Superior temporal gyrus (tissue), 1 donor: Measurements from ENCODE around the gene CYP4F2.
A peak's percentile ranks its signal among the peaks of the same experiment; 100 is the strongest.
"Not testable (repeated sequence)": the region's sequence is repeated elsewhere in the genome, so short reads cannot be mapped to it uniquely, and the experiment has no call there.

ENCODE experiments used
- DNase-seq: peaks from one replicate; pipeline ENCODE4 v3.0.0-alpha.2; 2016; ENCODE audit errors: extremely low spot score

CYP4F2 gene, protein sequence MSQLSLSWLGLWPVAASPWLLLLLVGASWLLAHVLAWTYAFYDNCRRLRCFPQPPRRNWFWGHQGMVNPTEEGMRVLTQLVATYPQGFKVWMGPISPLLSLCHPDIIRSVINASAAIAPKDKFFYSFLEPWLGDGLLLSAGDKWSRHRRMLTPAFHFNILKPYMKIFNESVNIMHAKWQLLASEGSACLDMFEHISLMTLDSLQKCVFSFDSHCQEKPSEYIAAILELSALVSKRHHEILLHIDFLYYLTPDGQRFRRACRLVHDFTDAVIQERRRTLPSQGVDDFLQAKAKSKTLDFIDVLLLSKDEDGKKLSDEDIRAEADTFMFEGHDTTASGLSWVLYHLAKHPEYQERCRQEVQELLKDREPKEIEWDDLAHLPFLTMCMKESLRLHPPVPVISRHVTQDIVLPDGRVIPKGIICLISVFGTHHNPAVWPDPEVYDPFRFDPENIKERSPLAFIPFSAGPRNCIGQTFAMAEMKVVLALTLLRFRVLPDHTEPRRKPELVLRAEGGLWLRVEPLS

DNA sequence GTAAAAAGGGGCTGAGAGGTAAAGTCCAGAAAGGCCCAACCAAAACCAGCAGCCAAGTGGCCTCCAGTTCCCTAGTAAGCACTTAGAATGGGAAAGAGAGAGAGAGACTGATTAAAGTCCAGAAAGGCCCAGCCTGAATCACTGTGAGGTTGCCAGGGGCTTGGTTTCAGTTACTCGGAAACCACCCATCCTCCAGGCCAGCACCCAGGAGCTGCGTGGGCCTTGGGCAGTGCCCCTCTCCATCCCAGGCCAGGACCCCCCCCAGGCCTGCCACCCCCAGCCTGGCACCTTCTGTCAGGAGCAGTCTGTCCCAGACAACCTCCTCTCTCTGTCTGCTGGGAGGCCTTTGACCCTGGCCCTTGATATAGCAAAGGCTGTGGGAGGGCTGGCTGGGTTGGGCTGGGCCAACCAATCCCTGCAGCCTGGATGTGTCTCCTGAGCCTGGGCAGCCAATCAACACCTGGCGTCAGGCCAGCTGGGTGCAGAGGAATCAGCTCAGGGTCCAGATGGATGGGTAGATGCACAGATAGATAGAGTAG lies at the start of gene CYP4F2:
CYP4F2 (minus strand) TSS at position 337 of the 539 bp plus-strand sequence. CDS start 463 bp downstream, outside the sequence.
- no peak for DNase-seq

DNA sequence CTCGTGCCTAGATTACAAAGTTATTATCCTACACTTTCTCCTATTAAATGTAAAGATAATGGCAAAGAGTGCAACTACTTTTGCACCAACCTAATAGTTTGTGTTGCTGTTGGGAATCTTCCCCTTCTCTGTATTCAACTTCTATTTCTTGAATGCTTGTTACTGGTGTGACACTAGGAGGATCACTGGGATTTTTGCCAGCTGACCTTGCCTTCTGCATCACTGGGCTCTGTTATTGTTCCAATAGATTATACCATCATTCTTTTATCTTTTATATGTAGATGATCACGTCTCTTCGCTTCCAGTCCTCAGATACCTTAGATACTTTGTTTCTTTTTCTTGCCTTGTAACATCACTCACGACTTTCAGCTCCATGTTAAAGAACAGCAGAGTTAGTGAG lies 47.4 kb upstream of the CYP4F2 start:
- DNase-seq, result no peak

DNA sequence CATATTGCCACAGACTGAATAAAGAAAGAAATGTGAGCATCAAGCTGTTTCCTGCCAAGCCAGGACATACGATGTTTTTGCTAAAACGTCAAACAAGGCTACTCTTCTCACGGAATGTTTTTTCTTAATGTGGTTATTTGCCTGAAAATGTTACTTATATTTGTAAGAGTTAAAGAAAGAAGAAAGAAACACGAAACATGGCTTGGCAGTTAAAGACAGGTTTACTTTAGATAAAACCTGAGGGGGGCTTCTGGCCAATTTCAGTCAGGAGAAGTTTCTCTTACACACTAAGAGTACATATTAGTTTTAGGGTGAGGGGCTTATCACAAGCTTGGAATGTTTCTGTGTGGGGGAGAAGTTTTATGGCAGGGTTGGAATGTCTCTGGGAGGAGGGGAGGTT lies 46.5 kb upstream of the CYP4F2 start:
- DNase-seq, result no peak

DNA sequence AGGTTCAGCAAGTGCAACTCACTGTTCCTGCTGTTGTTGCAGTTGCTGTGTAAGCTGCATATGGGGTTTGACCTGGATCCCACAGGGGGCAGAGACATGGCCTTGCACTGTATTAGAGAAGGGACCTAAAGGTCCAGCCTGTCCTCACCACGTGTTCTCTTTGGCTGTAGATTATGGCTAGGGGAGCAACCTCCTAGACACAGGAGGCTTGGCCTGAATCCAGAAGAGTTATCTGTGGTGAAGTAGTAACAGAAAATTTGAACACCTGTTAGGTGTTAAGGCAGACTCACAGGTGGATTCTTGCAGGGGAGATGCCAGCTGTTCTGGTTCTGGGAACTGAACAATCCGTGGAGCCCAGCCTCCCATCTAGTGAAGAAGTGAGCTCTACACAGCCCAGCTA lies 39.9 kb upstream of the CYP4F2 start:
- DNase-seq, result no peak

DNA sequence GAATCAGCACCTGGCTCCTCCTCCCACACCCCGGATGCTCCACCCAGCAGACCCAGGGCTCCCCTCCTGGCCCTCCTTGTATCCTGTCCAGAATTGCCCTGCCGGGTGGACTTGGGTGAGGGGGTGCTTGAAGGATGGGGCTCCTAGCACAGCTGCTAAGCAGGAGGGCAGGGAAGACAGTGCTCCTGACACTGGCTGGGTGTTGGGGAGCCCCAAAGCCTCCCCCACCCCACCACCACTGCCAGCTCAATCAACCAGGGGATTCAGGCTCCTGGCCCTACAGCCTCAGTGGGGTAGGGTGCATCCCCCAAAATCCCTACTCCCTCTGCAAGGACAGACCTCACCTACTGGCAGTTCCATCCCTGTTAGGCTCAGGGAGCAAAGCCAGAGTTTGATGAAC lies 39.1 kb upstream of the CYP4F2 start:
- DNase-seq, result no peak

DNA sequence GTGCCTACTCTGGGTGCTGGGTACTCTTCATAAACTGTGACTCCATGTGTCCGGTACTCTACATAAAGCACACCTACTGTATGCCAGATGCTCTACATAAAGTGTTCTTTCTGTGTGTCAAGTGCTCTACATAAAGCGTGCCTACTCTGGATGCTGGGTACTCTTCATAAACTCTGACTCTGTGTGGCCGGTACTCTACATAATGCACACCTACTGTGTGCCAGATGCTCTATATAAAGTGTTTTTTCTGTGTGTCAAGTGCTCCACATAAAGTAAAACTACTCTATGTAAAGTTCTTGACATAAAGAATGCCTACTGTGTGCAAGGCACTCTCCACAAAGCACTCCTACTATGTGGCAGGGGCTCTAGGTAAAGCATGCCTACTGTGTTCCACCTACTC lies 38.3 kb upstream of the CYP4F2 start:
- no peak for DNase-seq

DNA sequence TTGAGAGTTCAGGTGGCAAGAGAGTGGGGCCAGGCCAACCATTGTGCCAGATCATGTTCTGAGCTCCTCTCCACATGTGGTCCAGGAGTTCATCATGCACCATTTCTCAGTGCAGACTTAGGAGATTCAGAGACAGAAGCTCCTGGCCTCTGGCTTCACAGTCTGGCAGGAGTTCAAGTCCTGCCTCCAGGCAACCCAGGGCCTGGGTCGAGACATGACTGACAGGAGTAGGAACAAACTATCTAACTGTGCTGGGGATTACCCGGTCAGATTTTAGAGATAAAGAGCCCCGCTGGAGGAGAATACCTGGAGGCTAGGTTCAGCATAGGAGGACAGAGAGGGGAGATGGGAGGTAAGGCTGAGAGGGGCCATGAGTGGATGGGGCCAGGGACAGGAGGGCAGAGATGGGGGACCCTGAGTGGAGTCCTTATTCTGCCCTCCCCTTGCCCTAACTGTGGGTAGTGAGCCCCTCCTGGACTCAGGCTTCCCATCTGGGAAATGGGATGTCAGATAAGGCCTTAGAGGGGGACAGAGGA lies 37.4 kb upstream of the CYP4F2 start:
- DNase-seq, result no peak

DNA sequence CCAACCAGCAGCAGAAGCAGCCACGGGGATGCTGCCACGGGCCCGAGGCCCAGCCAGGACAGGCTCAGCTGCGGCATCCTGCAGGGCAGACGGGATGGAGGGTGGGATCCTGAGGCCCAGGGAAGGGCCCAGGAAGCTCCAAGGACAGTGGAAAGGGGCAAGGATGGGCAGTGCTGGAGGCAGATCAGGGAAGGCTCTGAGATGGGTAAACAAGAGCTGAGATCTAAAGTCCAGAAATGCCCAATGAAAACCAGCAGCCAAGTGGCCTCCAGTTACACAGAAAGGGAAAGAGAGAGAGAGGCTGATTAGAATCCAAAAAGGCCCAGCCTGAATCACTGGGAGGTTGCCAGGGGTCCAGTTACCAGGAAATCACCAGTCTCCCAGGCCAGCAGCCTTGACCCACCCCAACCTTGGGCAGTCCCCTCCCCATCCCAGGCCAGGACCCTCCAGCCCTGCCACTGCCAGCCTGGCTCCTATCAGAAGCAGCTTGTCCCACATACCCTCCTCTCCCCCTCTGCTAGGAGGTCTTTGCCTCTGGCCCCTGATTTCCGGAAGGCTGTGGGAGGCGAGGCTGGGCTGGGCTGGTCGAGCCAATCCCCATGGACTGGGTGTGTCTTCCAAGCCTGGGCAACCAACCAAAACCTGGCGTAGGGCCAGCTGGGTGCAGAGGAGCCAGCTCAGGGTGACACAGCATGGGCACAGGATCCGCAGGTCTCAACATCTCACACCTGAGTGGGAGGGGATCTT lies 36.6 kb upstream of the CYP4F2 start, which contains the start of gene CYP4F11:
CYP4F11 (minus strand) TSS at position 198 of the 747 bp plus-strand sequence; CDS start at position 77, 121 bp downstream.
- DNase-seq, result peak; percentile 37

DNA sequence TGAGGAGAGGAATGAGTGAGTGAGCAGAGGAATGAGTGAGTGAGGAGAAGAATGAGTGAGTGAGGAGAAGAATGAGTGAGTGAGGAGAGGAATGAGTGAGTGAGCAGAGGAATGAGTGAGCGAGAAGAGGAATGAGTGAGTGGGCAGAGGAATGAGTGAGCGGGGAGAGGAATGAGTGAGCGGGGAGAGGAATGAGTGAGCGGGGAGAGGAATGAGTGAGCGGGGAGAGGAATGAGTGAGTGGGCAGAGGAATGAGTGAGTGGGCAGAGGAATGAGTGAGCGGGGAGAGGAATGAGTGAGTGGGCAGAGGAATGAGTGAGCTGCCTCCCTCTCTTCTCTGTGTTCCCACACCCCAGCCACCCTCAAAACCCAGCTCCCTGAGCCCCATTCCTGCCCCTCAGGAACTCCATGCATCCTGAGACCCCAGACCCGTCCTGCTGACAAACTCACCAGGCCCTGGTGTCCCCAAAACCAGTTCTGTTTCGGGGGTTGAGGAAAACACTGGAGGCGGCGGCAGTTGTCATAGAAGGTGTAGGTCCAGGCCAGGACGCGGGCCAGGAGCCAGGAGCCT lies 36.0 kb upstream of the CYP4F2 start:
- not testable (repeated sequence) for DNase-seq

DNA sequence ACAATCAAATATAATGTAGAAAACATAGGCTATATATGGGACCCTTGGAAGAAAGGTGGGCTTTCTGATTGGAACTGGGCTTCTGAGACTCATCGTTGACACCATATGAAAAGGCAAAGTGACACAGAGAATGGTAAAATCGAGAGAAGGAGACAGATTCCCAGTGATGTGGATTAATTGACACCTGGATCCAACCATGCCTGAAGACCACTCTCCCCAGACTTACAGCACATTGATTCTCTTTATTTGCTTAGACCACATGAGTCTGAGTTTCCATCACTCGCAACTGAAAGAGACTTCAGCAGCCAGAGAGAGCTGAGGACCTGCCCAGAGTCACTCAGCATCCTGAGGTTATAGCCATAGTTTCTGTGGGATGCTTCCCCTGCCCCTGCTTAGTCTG lies 30.4 kb upstream of the CYP4F2 start:
- no peak for DNase-seq

DNA sequence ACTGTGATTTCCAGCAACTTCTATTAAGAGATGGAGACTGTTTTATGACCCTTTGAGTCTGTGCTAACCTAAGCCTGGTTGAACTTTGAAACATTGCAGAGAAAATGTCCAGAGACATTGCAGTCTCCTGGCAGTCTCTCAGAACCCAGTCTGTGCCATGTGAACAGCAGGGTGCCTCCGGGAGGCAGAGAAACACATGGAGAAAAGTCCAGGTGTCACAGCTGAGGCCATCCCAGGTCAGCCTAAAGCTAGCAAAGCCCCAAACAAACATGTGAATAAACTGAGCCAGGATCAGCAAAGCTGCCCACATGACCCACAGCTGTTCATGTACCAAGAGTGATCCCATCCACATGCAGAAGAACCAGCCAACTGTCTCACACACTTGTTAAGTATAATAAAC lies 28.6 kb upstream of the CYP4F2 start:
- DNase-seq, result no peak

DNA sequence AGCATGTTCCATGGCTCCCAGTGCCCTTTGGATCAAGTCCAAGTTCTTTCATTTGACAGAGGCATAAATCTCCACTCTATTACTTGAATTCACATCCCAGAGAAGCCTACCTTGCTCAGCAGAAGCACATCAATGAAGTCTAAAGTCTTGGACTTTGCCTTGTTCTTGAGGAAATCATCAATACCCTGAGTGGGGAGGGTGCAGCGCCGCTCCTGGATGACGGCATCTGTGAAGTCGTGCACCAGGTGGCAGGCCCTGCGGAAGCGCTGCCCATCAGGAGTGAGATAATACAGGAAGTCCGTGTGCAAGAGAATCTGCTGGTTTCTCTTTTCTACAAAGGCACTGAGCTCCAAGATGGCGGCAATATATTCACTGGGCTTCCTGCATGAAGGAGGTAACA lies 25.8 kb upstream of the CYP4F2 start:
- no peak for DNase-seq

DNA sequence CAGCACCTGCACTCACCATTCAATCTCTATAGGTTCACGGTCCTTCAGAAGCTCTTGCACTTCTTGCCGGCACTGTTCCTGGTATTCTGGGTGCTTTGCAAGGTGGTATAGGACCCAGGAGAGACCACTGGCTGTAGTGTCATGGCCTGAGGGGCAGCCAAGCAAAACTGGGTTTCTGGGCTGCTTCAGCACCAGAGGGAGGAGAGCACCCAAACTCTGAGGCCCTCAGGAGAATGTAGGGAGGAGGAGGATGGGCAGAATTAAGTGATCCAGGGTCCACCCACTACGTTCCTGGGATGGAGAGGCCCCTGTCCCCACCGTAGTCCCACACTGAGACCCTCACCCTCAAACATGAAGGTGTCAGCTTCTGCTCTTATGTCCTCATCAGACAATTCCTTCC lies 24.1 kb upstream of the CYP4F2 start:
- no peak for DNase-seq

DNA sequence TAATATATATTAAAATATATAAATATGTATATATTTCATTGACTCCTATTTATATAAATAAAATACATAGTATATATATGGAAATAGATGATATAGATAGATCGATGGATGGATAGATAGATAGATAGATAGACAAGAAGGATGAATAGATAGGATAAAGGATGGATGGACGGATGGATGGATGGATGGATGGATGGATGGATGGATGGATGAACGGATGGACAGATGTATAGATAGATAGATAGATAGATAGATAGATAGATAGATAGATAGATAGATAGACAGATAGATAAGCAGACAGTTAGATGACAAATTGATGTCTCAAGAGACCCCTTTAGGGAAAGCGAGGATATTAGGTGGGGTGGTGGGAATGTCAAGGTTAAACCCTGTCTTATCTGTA lies 21.4 kb upstream of the CYP4F2 start:
- no peak for DNase-seq

DNA sequence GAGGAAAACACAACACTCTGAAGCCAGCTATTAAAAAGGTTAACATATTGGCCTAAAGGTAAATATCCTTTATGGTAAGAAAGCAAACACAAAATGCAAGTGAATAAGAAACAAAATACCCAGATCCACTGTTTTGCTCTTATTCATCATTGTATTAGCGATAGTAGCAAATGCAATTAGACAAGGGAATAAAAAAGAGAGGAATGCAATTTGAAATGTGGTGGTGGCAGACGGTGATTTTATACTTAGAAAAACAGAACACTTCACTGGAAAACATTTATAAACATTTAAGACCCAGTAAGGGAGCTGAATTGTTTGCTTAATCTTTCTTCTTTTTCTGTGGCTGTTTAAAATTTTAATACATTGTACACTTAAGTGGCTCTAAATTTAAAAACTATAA lies 17.2 kb upstream of the CYP4F2 start:
- no peak for DNase-seq

DNA sequence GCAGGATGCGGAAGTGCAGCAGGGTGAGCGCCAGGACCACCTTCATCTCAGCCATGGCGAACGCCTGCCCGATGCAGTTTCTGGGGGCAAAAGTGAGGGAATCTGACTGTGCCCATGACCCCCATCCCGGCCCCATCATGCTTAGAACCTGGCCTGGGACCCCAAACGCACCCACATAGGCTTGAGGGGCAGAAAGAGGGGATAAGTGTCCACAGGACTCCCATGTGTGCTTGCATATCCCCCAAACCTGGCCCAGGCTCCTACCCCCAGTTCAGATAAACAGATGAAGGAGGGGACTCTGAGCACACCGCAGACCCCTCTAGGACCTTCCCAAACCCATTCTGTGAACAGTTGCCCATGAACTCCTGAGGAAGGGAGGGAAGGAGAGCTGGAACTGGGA lies 16.0 kb upstream of the CYP4F2 start:
- DNase-seq, result no peak

DNA sequence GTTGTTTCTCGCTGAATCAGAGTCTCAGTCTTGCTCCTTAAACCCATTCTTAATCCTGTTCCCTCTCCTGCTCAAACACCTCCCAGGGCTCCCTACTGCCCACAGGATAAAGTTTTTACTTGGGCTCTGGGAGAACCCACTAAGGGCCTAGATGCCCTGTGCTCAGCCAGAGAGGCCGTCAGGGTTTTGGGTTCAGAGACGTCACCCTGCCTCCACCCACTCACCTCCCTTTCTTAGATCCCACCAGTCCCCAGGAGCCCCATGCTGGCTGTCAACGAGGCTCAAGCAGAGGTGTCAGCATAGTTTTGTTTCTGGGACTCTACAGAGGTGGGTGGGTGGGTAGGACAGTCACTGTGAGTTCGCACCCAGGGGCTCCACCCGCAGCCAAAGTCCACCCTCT lies 15.5 kb upstream of the CYP4F2 start:
- no peak for DNase-seq

DNA sequence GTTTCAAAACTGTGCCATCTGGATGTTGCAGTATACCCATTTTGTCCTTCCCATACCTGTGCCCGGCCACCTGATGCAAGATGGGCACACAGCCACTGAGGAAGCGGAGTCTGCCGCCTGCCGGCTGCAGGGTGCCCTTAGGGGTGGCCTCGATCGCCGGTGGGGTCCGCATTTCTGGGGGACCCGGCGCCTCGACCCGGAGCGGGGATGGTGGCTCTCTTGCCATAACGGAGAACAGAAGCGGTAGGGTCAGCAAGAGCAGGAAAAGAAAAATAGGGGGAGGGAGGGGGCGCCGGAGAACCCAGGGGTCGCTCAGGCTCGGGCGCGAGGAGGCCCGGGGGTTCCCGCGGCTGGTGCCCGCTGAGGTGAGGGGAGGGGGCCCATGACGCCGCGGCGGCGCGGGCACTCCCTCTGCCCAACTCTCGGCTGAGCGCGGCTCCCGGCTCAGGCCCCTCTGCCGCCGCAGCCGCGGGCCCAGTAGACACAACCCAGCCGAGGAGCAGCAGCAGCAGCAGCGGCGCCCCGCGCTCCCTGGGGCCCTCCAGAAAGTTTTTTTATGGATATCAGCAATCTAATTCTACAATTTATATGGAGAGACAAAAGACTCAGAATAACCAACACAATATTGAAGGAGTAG lies 13.8 kb upstream of the CYP4F2 start:
- no peak for DNase-seq

DNA sequence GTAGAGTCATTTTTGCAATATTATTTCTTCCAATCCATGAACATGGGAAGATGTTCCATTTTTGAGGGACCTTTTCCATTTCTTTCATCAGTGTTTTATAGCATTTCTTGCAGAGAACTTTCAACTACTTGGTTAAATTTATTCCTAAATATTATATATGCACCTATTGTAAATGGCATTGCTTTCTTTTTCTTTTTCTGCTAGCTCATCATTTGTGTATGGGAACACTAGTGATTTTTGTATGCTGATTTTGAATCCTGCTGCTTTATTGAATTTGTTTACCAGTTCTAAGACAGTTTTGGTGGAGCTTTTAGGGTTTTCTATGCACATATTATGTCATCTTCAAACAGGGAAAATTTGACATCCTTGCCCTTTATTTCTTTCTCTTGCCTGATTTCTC lies 7.2 kb upstream of the CYP4F2 start:
- no peak for DNase-seq

DNA sequence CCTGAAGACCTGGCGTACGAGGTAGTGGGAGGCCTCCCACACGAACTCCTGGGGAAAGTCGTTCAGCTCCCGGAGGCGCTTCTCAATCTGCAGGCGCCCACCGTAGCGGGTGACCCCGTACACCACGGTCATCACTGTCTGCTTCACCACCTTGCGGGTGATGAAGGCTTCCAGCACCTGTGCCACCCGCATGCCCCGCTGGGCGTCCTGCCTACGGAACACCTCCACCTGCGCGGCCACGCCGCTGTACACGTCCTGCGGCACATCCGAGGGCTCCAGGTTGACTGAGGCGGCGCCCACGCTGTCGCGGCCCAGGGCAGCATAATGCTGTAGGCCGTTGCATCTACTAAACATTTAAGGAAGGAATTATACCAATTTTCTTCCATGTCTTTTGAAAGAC lies 5.0 kb upstream of the CYP4F2 start:
- DNase-seq, result not testable (repeated sequence)

DNA sequence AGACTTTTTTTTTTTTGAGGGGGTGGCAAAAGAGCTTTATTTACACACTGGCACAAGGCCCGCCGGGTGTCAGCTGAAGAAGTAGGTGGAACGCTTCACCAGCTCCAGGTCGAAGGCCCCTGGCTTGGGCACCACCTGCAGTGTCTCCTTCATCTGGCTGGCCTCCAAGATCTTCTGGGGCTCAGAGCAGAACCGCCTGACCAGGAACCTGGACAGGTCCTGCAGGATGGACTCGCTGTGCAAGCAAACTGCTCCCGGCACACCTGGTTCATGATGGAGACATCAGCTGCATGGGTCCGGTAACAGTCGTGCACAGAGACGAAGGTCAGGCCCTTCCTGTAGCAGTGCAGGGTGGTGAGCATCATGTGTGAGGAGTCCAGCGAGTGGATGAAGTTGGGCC lies 4.4 kb upstream of the CYP4F2 start:
- DNase-seq, result no peak

DNA sequence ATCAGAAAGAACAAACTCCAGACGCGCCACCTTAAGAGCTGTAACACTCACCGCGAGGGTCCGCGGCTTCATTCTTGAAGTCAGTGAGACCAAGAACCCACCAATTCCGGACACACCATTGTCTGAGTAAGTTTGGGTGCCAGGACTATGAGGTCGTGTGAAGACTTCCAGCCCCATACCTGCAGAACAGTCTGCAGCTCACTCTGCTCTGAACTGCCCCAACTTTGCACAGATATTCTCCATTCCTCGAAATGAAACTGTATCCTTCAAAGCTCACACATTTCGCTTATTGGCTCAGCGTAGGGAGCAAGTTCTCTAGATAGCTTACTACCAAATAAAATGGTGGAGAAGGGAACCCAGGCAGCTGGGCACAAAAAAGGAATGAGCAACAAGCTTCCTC lies 2.6 kb upstream of the CYP4F2 start:
- DNase-seq, result no peak
